ENCODE data around the gene MTCP1.

The MTCP1 gene

DNA sequence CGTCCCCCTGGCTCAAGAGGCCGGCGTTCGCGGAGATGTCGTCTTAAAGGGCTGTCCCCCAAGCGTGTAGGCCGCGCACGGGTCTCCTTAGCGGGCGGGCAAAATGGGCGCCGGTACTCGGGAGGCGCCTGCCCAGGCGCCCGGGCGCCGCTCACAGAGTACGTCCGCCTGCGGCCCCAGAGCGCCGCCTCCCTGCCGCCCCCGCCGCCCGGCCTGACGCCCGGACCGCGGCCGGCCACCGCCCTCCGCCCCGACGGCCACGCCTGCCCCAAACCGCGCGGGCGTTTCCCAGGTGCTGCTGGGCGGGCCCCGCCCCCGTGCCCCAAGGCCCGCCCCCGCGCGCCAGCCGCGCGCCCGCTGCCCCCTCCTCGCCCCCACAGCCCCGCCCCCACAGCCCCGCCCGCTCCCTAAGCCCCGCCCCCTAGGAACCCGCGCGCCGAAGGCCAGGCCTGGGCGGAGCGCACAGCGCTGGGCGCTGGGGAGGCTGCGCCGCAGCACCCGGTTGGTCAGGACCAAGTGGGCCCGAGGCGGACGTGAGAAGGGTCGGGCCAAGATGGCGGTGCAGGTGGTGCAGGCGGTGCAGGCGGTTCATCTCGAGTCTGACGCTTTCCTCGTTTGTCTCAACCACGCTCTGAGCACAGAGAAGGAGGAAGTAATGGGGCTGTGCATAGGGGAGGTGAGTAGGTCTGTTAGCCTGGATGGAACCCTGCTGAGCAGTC is at the start of gene MTCP1, which contains the start of the genes BRCC3 and CMC4:
TSS of gene MTCP1 (minus strand) at position 162 of the 719 bp plus-strand sequence. CDS start 5,126 bp downstream, outside the sequence.
TSS of gene BRCC3 (plus strand) at position 534 of the 719 bp plus-strand sequence. CDS start at position 554, 20 bp downstream.
TSS of gene CMC4 (minus strand) at position 162 of the 719 bp plus-strand sequence. CDS start 7,113 bp downstream, outside the sequence.
- DNase-seq, result peak; percentile 85

GRCh38 chrX:155115174-155115819 is 44.4 kb upstream of the MTCP1 start:
- DNase-seq, result no peak

GRCh38 chrX:155113097-155113496 is 42.2 kb upstream of the MTCP1 start:
- no peak for DNase-seq

DNA sequence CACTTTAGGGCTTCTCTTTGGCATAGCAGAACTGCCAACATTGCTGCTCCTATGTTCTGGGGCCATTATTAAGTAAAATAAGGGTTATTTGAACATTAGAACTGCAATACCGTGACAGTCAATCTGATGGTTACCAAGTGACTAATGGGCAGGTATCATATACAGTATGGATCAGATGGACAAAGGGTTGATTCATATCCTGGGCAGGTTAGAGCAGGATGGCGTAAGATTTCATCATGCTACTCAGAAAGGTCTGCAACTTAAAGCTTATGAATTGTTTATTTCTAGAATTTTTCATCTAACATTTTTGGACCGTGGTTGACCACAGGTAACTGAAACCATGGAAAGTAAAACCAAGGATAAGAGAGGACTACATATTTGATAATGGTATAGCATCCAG is 41.2 kb upstream of the MTCP1 start:
- no peak for DNase-seq

DNA sequence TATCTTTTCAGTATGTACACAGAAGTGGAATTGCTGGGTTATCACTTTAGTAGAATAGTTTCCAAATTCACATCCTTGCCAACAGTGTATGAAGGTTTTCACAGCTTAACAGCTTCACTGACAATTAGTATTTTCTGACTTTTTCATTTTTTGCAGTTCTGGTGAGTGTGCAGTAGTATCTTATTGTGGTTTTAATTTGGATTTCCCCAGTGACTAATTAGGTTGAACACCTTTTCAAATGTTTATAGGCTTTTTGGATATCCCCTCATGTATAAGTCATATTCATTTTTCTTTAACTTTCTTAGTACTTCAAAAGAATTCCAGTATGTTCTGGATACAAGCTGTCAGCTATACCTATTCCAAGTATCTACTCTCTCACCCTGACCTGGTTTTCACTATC is 37.5 kb upstream of the MTCP1 start:
- DNase-seq, result no peak

- DNase-seq, result no peak
These were observed 35.0 kb upstream of the MTCP1 start for GRCh38 chrX:155105919-155106318.

GRCh38 chrX:155094468-155095061 is 23.6 kb upstream of the MTCP1 start:
- no peak for DNase-seq

DNA sequence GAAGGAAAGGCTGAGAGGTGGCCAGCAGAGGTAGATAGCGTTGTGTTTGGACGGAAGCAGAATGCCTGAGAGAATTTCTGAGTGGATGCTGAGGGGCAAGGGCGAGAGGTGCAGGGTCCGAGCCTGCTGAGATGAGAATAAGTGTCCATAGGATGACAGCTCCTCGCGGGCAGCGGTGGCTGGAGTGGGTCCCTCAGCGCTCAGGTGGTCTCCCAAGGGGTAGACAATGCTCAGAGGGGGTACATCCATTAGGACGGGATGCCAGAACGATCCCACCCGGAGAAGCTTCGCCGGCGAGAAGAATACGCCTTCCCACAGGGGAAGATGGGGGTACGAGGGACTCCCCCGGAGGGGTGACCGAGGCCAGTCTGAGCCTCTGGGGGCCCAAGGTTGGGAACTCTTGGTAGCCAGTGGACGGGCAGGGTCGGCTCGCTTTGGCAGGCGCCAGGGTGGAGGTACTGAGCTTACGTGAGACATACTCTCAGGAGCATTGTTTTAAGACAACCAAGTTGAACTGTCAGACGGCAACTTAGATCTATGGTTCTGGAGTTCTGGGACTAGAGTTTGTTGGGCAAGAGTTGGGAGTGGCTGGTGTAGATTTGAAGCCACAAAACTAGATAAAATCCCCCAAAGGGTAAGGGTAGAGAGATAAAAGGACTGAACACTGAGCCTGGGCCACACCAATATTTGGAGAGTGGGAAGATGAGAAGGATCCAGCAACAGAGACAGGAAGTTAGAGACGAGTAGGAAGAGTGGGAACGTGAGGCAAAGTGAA is 16.2 kb upstream of the MTCP1 start:
- no peak for DNase-seq

GRCh38 chrX:155086202-155086840 is 15.4 kb upstream of the MTCP1 start:
- DNase-seq, result no peak

- DNase-seq, result no peak
These were observed 851 bp upstream of the MTCP1 start for GRCh38 chrX:155071694-155072280.

DNA sequence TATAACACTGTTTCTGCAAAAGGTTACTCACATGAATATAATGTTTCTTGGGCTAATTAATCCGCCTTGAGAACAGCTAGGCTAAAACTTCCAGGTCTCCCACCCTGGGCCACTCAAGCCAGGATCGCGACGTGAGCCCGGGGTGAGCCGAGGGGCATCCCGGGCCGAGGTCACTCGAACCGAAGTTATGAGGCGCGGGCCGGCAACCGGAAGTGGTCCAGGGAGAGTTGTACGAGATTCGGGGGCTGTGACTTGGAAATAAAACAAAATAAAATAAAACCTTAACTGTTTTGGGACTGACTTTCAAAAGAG is 317 bp downstream of the MTCP1 start:
- no peak for DNase-seq

DNA sequence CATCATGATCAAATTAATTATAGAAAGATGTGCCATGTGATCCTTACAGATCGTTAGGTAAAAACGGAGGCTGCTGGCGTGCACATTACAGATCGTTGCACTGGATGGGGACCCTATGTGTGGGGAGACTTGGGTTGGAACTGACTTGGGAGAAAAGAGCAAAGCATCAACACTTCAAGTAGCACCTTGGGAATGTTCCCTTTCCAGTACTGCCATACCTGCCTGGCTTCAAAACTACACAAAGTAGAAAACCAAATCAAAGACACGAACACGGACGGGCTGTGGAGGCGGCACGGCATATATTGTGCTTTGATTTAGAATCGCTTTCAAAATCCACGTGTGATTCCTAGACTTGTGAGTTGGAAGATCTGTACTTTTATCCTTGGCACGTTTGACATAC is 898 bp downstream of the MTCP1 start:
- no peak for DNase-seq

GRCh38 chrX:155069414-155069813 is 1.5 kb downstream of the MTCP1 start:
- no peak for DNase-seq

GRCh38 chrX:155068165-155068564 is 2.8 kb downstream of the MTCP1 start:
- no peak for DNase-seq

- no peak for DNase-seq
These were observed 5.8 kb downstream of the MTCP1 start for GRCh38 chrX:155065035-155065734.

DNA sequence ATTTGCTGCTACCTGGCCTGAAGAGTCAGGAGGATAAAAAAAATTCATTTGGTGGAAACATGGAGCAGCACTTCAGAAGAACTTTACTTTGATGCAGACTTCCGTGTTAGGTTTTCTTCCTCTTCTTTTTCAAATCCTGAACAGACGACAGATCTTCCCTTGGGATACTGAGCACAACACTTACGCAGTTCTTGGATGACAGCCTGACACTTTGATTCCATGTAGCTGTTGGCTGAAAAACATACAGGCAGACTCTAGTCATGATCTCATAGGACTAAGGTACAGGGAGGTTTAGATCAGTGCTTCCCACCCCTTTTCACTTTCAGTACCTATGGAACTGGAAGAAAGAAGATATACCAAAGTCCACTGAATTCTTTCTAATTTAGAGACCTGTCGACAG is 9.2 kb downstream of the MTCP1 start:
- DNase-seq, result no peak

GRCh38 chrX:155056877-155057792 is 13.8 kb downstream of the MTCP1 start:
- peak; percentile 67 for DNase-seq

- DNase-seq, result no peak
These were observed 14.5 kb downstream of the MTCP1 start for GRCh38 chrX:155056471-155056870.

GRCh38 chrX:155055494-155055893 is 15.4 kb downstream of the MTCP1 start:
- DNase-seq, result no peak

DNA sequence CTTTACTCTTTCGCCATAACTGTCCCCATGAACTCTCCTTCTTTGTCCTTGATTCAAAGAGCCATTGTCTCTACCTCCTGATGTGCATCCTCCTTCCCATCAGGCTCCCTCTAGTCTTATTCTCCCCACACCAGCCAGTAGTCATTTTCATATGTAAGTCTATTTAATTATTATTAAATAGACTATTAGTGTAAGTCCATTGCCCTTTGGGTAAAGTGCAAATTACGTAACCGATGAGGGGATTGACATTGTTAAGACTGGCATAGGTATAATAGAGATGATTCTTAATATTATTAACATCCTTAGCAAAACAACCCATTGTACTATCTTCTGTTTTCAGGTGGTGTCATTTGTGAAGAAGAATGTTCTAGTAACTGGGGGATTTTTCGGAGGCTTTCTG is 16.7 kb downstream of the MTCP1 start:
- DNase-seq, result no peak

GRCh38 chrX:155053656-155054055 is 17.3 kb downstream of the MTCP1 start:
- no peak for DNase-seq

Measured in right hindlimb (tissue), 1 donor.